Panc1 (cell line): Measurements from ENCODE around the gene VPS26A. TPM values are rescaled to one million over a fixed set of nuclear protein-coding genes. Genes with fewer than 3 reads are reported as not detected.
A peak's percentile ranks its signal among the peaks of the same experiment; 100 is the strongest.

ENCODE experiments used
- ATAC-seq: fragments of 200-7000 bp; cut with Tn5 transposase; 2 replicates; pipeline ENCODE4 v1.9.1; 2020; ENCODE audit warnings: mild to moderate bottlenecking, moderate library complexity
- BruUV-seq: library from RNA; stranded (reverse); fragments of 400-500 nt; replicated peaks from 2 replicates; lab custom pipeline; 2021; lab: Mats Ljungman, UMichigan
- CTCF ChIA-PET: fragments of 300-600 bp; sonication (Branson Sonifier 250); formaldehyde crosslinking; loops from one replicate; lab custom pipeline; 2022; ENCODE audit warnings: antibody characterized with exemption; lab: Charles Lee
- POLR2A ChIA-PET: fragments of 300-600 bp; sonication (Branson Sonifier 250); formaldehyde crosslinking; loops from one replicate; lab custom pipeline; 2022; ENCODE audit warnings: antibody characterized with exemption; lab: Charles Lee
- DNase-seq: peaks from one replicate; pipeline ENCODE4 v3.0.0-alpha.2; 2010; ENCODE audit warnings: low read depth, low spot score
- H3K27ac ChIP-seq: 2 replicates; pipeline ENCODE4 v1.5.1; 2011; ENCODE audit warnings: mild to moderate bottlenecking, low read length, inconsistent platforms
- H3K27me3 ChIP-seq: fragments of 200-500 bp; sonication (Bioruptor generic); 2 replicates; pipeline ENCODE4 v1.6.0; 2014; ENCODE audit warnings: low read length, inconsistent platforms; ENCODE audit not compliant: control insufficient read depth, insufficient read depth
- H3K36me3 ChIP-seq: fragments of 200-500 bp; sonication (Bioruptor generic); 2 replicates; pipeline ENCODE4 v1.5.1; 2014; ENCODE audit warnings: inconsistent platforms, mild to moderate bottlenecking, low read length, moderate library complexity; ENCODE audit not compliant: control insufficient read depth, insufficient read depth
- H3K4me1 ChIP-seq: 2 replicates; pipeline ENCODE4 v1.5.1; 2011; ENCODE audit warnings: inconsistent platforms, mild to moderate bottlenecking, low read length, moderate library complexity; ENCODE audit not compliant: control insufficient read depth, insufficient read depth
- H3K4me3 ChIP-seq, 2 experiments: 2 replicates each; pipeline ENCODE4 v1.5.1; 2011 to 2012; ENCODE audit warnings: low read depth in 2 of 2, low read length in 2 of 2, mild to moderate bottlenecking in 2 of 2, inconsistent platforms in 1 of 2, moderate library complexity in 1 of 2
- H3K9me3 ChIP-seq: fragments of 200-500 bp; sonication (Bioruptor generic); 2 replicates; pipeline ENCODE4 v1.5.1; 2014; ENCODE audit warnings: low read depth, mild to moderate bottlenecking, inconsistent platforms, low read length, moderate library complexity; ENCODE audit not compliant: control insufficient read depth, insufficient read depth
- CTCF ChIP-seq: fragments of 450-650 bp; IDR thresholded peaks from 2 replicates; pipeline ENCODE4 v1.5.1; 2017; ENCODE audit warnings: mild to moderate bottlenecking
- POLR2AphosphoS5 ChIP-seq: IDR thresholded peaks from 2 replicates; pipeline ENCODE4 v1.6.1; 2012; ENCODE audit warnings: mild to moderate bottlenecking, low read depth, low read length, moderate library complexity
- REST ChIP-seq, 2 experiments: IDR thresholded peaks; 2 replicates each; pipeline ENCODE4 v1.6.1; 2011 to 2012; ENCODE audit warnings: low read depth in 2 of 2, control low read depth in 1 of 2, low read length in 1 of 2, mild to moderate bottlenecking in 1 of 2, moderate library complexity in 1 of 2; ENCODE audit not compliant: insufficient read depth in 1 of 2
- SIN3A ChIP-seq: IDR thresholded peaks from 2 replicates; pipeline ENCODE4 v1.6.1; 2012; ENCODE audit warnings: low read depth, mild to moderate bottlenecking, low read length, moderate library complexity, borderline replicate concordance; ENCODE audit not compliant: insufficient read depth
- TCF7L2 ChIP-seq: IDR thresholded peaks from 2 replicates; pipeline ENCODE4 v1.6.1; 2011; ENCODE audit warnings: mild to moderate bottlenecking, low read depth, low read length, inconsistent platforms
- in situ Hi-C: cut with HindIII; loops from 2 replicates; pipeline ENCODE4 v1.10.0; 2016; ENCODE audit warnings: low sequenced_read_pairs, low pct_unique_long_range_greater_than_20kb
- intact Hi-C: fragments of 100-400 bp; cut with micrococcal nuclease; formaldehyde crosslinking; loops from one replicate; pipeline ENCODE4 v1.10.0; 2022; ENCODE audit not compliant: unreplicated experiment
- total RNA-seq: library from RNA; stranded (reverse); gene quantifications from one replicate; pipeline ENCODE4 v1.2.1, GENCODE V29; 2021; ENCODE audit not compliant: unreplicated experiment

VPS26A gene
- total RNA-seq, 1 experiment from 2014 or later = 88.9 TPM

GRCh38 chr10:69088801-69089501 is 35.0 kb upstream of the VPS26A start:
- H3K4me1 ChIP-seq = peaks cover 2% of the 10 kb centered on the region
- H3K36me3 ChIP-seq = no peaks in the 10 kb centered on the region
- in situ Hi-C loops (no loop called here), intact Hi-C loops (no loop called here)
- no peak for ATAC-seq
- ChIA-PET POLR2A (interaction anchor here (0.6 kb wide), 1 partner anchor 63 kb away, joined by 3 read pairs; no protein-coding TSS in a partner anchor), CTCF (interaction anchor here (0.6 kb wide), 1 partner anchor 21 kb away, joined by 3 read pairs; no protein-coding TSS in a partner anchor)
- no peak for DNase-seq
- no peaks in the 10 kb centered on the region for H3K27me3 ChIP-seq
- H3K9me3 ChIP-seq = no peaks in the 10 kb centered on the region
- BruUV-seq = no TSS peak
- TF ChIP-seq POLR2AphosphoS5 = no peak
- no peak for TF ChIP-seq CTCF
- no peak for TF ChIP-seq SIN3A
- no peak for TF ChIP-seq TCF7L2
- TF ChIP-seq REST (IDR thresholded peaks at IDR 0.05; ENCODE audit: insufficient read depth in 1 of 2, low read depth in 2 of 2, low read length in 1 of 2) = no peak
- peak overlapping the region in 1 of 2 experiments; percentile 36; a peak in 2 of 4 replicates for H3K4me3 ChIP-seq
- no peak overlapping the region for H3K27ac ChIP-seq

- intact Hi-C loops = no loop called here
These were observed 34.1 kb upstream of the VPS26A start for GRCh38 chr10:69089638-69090599.

More at GRCh38 chr10:69089638-69090599, 34.1 kb upstream of the VPS26A start:
- ChIA-PET CTCF (no interaction called here), POLR2A (interaction anchor here (0.6 kb wide), 2 partner anchors 29 to 103 kb away, joined by 4 to 11 read pairs; no protein-coding TSS in a partner anchor)
- Histone ChIP-seq H3K4me1 (peaks cover 2% of the 10 kb centered on the region), H3K4me3 (no peak overlapping the region), H3K9me3 (no peaks in the 10 kb centered on the region), H3K27me3 (no peaks in the 10 kb centered on the region), H3K27ac (no peak overlapping the region), H3K36me3 (no peaks in the 10 kb centered on the region)
- in situ Hi-C loops = no loop called here
- BruUV-seq = no TSS peak
- ATAC-seq (no peak), DNase-seq (no peak)
- TF ChIP-seq TCF7L2 (no peak), POLR2AphosphoS5 (no peak), SIN3A (no peak), CTCF (no peak), REST (IDR thresholded peaks at IDR 0.05; ENCODE audit: insufficient read depth in 1 of 2, low read depth in 2 of 2, low read length in 1 of 2) (no peak)
